ENCODE data around the gene LYPD8. TPM values are rescaled to one million over a fixed set of nuclear protein-coding genes. Genes with fewer than 3 reads are reported as not detected.

LYPD8 gene
- polyA plus RNA-seq, 1 experiment = not detected

GRCh38 chr1:248696774-248697173, 58.8 kb downstream of the LYPD8 start:
- no peak for DNase-seq (ENCODE audit: low read depth, low spot score)
- no peaks in the 10 kb centered on the region for H3K27me3 ChIP-seq (ENCODE audit: control insufficient read depth, insufficient read depth, low read length)
- CTCF ChIA-PET = interaction anchor here (0.7 kb wide), 1 partner anchor 14 kb away, joined by 5 read pairs; no protein-coding TSS in a partner anchor
- TF ChIP-seq, protein P1, sequence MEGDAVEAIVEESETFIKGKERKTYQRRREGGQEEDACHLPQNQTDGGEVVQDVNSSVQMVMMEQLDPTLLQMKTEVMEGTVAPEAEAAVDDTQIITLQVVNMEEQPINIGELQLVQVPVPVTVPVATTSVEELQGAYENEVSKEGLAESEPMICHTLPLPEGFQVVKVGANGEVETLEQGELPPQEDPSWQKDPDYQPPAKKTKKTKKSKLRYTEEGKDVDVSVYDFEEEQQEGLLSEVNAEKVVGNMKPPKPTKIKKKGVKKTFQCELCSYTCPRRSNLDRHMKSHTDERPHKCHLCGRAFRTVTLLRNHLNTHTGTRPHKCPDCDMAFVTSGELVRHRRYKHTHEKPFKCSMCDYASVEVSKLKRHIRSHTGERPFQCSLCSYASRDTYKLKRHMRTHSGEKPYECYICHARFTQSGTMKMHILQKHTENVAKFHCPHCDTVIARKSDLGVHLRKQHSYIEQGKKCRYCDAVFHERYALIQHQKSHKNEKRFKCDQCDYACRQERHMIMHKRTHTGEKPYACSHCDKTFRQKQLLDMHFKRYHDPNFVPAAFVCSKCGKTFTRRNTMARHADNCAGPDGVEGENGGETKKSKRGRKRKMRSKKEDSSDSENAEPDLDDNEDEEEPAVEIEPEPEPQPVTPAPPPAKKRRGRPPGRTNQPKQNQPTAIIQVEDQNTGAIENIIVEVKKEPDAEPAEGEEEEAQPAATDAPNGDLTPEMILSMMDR (IDR thresholded peaks at IDR 0.05; ENCODE audit: low read depth, low read length) = no peak
- no peak overlapping the region for H3K27ac ChIP-seq (ENCODE audit: low read depth, low read length)
- peaks cover 30% of the 10 kb centered on the region for H3K9me3 ChIP-seq (ENCODE audit: control insufficient read depth, insufficient read depth, low read length)
- no peak overlapping the region for H3K4me3 ChIP-seq (ENCODE audit: low read depth, low read length)
- POLR2A ChIA-PET = no interaction called here

GRCh38 chr1:248696261-248696660, 59.3 kb downstream of the LYPD8 start:
- POLR2A ChIA-PET = no interaction called here
- Histone ChIP-seq H3K9me3 (ENCODE audit: control insufficient read depth, insufficient read depth, low read length) (peaks cover 35% of the 10 kb centered on the region), H3K27me3 (ENCODE audit: control insufficient read depth, insufficient read depth, low read length) (no peaks in the 10 kb centered on the region), H3K4me3 (ENCODE audit: low read depth, low read length) (no peak overlapping the region), H3K27ac (ENCODE audit: low read depth, low read length) (no peak overlapping the region)
- DNase-seq (ENCODE audit: low read depth, low spot score) = no peak
- TF ChIP-seq, protein P1 (IDR thresholded peaks at IDR 0.05; ENCODE audit: low read depth, low read length) = no peak
- CTCF ChIA-PET = no interaction called here

GRCh38 chr1:248695451-248696132, 60.0 kb downstream of the LYPD8 start:
- TF ChIP-seq, protein P1 (IDR thresholded peaks at IDR 0.05; ENCODE audit: low read depth, low read length) = no peak
- DNase-seq (ENCODE audit: low read depth, low spot score) = no peak
- ChIA-PET CTCF (no interaction called here), POLR2A (no interaction called here)
- peaks cover 36% of the 10 kb centered on the region for H3K9me3 ChIP-seq (ENCODE audit: control insufficient read depth, insufficient read depth, low read length)
- no peak overlapping the region for H3K4me3 ChIP-seq (ENCODE audit: low read depth, low read length)
- H3K27me3 ChIP-seq (ENCODE audit: control insufficient read depth, insufficient read depth, low read length) = no peaks in the 10 kb centered on the region
- no peak overlapping the region for H3K27ac ChIP-seq (ENCODE audit: low read depth, low read length)

GRCh38 chr1:248691567-248692155, 63.9 kb downstream of the LYPD8 start:
- no peak overlapping the region for H3K27ac ChIP-seq (ENCODE audit: low read depth, low read length)
- POLR2A ChIA-PET = no interaction called here
- DNase-seq (ENCODE audit: low read depth, low spot score) = no peak
- TF ChIP-seq, protein P1 (IDR thresholded peaks at IDR 0.05; ENCODE audit: low read depth, low read length) = no peak
- peaks cover 32% of the 10 kb centered on the region for H3K9me3 ChIP-seq (ENCODE audit: control insufficient read depth, insufficient read depth, low read length)
- no peak overlapping the region for H3K4me3 ChIP-seq (ENCODE audit: low read depth, low read length)
- H3K27me3 ChIP-seq (ENCODE audit: control insufficient read depth, insufficient read depth, low read length) = no peaks in the 10 kb centered on the region
- CTCF ChIA-PET = no interaction called here

Small RNA genes within 50 kb of the gene (small RNA-seq; reads per million reads assigned to genes)
- not detected for gene AHCYP8 (ENCODE audit: insufficient read length, low read depth)

Other genes starting within 250 kb of the LYPD8 start
- gene OR2G6, start 247.7 kb downstream of the LYPD8 start, polyA plus RNA-seq (2011; rRNA removed) = not detected in 2 replicates
- gene OR2T29, start 193.0 kb downstream of the LYPD8 start, polyA plus RNA-seq (2011; rRNA removed) = not detected in 2 replicates
- not detected in 2 replicates for gene OR2T34, start 181.0 kb downstream of the LYPD8 start, polyA plus RNA-seq (2011; rRNA removed)
- not detected in 2 replicates for gene OR2T10, start 158.1 kb downstream of the LYPD8 start, polyA plus RNA-seq (2011; rRNA removed)
- not detected in 2 replicates for gene OR2T11, start 120.7 kb downstream of the LYPD8 start, polyA plus RNA-seq (2011; rRNA removed)
- gene OR2T35, start 110.5 kb downstream of the LYPD8 start, polyA plus RNA-seq (2011; rRNA removed) = not detected in 2 replicates
- gene OR2T27, start 100.2 kb downstream of the LYPD8 start, polyA plus RNA-seq (2011; rRNA removed) = not detected in 2 replicates
- not detected in 2 replicates for gene OR14I1, start 53.0 kb downstream of the LYPD8 start, polyA plus RNA-seq (2011; rRNA removed)
- 15.3 and 16.6 TPM in 2 replicates for gene SH3BP5L, start 70.2 kb upstream of the LYPD8 start, polyA plus RNA-seq (2011; rRNA removed)
- gene ZNF672, start 82.5 kb upstream of the LYPD8 start, polyA plus RNA-seq (2011; rRNA removed) = 9.1 and 10.9 TPM in 2 replicates
- gene ZNF692, start 103.3 kb upstream of the LYPD8 start, polyA plus RNA-seq (2011; rRNA removed) = 12.7 and 14.6 TPM in 2 replicates
- 4.9 and 6.7 TPM in 2 replicates for gene PGBD2, start 150.5 kb upstream of the LYPD8 start, polyA plus RNA-seq (2011; rRNA removed)

Measured in AG04450 (cell line).